ENCODE measurements around the gene IGFBP2.

The IGFBP2 gene

DNA sequence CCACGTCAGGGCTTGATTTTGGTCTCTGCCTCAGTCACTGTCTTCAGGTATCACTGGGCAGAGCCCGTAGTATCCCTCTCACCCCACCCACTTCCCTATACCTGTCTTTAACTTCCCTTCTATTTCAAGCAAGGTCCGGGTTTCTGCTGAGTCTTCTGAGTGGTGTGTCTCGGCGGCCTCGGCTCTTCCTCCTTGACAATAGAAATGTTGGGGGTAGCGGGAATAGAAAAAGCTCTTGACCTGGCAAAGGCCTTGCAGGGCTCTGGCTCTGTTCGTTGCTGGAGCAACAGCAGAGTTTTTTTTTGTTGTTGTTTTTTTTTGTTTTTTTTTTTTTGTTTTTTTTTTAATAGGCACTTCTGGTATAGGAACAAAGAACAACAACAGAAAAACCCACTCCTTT is 78.1 kb downstream of the IGFBP2 start:
- no peak for DNase-seq (ENCODE audit: low spot score)

DNA sequence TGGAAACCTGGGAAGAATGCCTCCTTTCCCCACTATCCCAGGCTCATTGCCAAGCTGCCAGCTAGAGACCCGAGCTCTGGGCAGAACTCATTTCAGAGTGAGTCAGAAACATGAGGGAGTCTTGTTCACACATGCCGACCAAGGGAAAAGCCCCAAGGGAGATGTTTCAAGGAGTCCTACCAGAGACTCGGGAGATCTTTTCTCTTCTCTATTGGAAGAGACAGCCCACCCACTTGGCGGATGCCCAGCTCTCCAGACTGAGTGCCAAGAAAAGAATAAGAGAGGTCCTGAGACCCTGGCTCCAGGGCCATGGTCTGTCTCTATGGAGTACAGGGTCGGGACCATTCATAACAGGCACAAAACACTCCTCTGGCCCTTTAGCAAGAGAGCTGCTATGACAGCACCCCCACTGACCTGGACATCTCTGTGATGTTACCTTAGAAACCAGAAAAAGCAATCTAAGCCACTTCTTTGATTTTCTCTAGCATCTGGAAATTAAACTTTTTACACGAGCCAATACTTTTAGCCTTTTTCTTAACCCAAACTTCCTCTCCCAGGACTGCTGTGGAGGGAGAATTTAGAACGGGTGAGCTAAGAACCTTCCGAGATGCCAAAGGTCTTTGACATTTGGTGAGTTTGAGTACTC is 80.6 kb downstream of the IGFBP2 start:
- DNase-seq (ENCODE audit: low spot score), result peak; percentile 100

Data from COLO829 (cell line).